SU-DHL-6 (cell line): ENCODE results near the gene FGFRL1.

Experiments
- EZH2phosphoT487 ChIP-seq: fragments of 200-600 bp; sonication (generic), shearing (Covaris generic); conservative IDR thresholded peaks from 2 replicates; pipeline ENCODE4 v1.6.1; 2018; ENCODE audit warnings: mild to moderate bottlenecking, antibody characterized with exemption, low read length, moderate library complexity, mixed read lengths
- TF ChIP-seq, protein P1 (sequence below): fragments of 200-600 bp; sonication (generic); IDR thresholded peaks from one replicate; pipeline ENCODE4 v1.5.1; 2017; ENCODE audit warnings: antibody characterized with exemption, mild to moderate bottlenecking, low read length, moderate library complexity; ENCODE audit not compliant: insufficient read depth, poor library complexity, severe bottlenecking

DNA sequence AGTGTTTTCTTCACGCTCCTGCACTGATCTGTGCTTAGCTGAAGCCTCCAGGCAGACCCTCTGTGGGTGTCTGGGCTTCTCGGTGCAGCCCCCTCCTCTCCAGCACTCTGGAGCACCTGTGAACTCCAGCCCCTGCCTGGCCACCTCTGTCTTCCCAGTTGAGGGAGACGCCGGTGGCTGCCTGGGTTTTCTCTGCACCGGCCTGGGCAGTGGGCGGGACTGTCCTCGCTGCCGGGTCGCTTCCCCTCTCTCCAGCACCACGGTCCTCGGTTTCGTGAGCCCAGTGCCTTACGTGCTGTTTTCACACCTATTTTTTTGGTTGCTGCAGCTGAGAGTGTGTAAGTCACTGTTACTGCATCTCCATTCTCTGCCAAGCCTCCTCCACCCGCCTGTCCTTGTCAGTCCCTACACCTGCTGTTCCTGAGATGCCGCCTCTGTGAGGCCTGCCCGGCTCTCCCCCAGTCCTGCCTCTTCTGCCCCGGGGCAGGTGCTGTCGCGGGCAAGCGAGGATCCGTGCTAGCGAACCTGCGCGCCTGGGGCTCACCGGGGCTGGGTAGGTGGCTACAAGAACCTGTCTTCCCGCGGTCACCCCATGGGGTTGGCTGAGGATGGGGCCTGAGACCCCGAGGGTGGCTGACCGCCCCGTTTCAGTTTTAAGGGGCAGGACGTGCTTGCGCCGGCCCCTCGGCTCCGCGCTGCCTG, 2.4 kb upstream of the FGFRL1 start:
- TF ChIP-seq EZH2phosphoT487 = no peak
- TF ChIP-seq, protein P1, sequence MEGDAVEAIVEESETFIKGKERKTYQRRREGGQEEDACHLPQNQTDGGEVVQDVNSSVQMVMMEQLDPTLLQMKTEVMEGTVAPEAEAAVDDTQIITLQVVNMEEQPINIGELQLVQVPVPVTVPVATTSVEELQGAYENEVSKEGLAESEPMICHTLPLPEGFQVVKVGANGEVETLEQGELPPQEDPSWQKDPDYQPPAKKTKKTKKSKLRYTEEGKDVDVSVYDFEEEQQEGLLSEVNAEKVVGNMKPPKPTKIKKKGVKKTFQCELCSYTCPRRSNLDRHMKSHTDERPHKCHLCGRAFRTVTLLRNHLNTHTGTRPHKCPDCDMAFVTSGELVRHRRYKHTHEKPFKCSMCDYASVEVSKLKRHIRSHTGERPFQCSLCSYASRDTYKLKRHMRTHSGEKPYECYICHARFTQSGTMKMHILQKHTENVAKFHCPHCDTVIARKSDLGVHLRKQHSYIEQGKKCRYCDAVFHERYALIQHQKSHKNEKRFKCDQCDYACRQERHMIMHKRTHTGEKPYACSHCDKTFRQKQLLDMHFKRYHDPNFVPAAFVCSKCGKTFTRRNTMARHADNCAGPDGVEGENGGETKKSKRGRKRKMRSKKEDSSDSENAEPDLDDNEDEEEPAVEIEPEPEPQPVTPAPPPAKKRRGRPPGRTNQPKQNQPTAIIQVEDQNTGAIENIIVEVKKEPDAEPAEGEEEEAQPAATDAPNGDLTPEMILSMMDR = no peak
